Erythroblast (primary cell): Measurements from ENCODE around the gene PLIN4.

Experiments used
- DNase-seq, 2 experiments: peaks; one replicate each; lab custom pipeline; 2025; lab: John Stamatoyannopoulos, UW
- GATA1 ChIP-seq: IDR thresholded peaks from 2 replicates; pipeline ENCODE4 v1.6.1; 2011; ENCODE audit warnings: low read depth, mild to moderate bottlenecking, control low read depth, low read length, moderate library complexity
- POLR2A ChIP-seq: IDR thresholded peaks from 2 replicates; pipeline ENCODE4 v1.6.1; 2011; ENCODE audit warnings: mild to moderate bottlenecking, low read length

Gene PLIN4

DNA sequence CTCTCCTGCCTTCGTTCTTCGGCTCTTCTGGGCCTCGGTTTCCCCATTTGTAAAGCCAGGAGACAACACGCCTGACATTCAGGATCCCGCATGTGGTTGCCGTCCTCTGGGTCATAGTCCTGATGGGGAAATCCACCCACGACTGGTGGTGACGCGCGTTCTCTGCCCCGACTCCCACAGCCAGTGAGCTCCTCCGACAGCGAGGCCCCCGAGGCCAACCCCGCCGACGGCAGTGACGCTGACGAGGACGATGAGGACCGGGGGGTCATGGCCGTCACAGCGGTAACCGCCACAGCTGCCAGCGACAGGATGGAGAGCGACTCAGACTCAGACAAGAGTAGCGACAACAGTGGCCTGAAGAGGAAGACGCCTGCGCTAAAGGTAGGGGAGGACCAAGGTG lies 29.8 kb downstream of the PLIN4 start:
- no peak for DNase-seq
- TF ChIP-seq POLR2A: no peak
- TF ChIP-seq GATA1: no peak

DNA sequence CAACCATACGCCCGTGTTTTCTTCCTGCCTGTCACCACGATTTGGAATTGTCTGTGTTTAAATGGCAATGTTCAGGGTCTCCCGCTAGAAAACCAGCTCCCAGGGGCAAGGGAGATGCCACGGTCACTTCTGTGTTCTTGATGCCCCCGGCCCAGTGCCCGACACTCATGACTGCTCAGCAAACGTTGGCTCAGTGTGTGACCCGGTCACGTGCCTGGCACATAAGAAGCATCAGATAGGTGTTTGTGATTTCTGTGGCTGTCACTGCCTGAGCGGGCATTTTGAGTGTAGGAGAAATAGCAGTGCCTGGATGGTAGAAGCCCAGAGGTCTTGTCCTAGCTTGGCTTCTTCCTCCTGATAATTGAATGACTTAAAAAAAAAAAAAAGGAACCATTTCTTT lies 30.7 kb downstream of the PLIN4 start:
- TF ChIP-seq GATA1: no peak
- no peak for TF ChIP-seq POLR2A
- DNase-seq: no peak

DNA sequence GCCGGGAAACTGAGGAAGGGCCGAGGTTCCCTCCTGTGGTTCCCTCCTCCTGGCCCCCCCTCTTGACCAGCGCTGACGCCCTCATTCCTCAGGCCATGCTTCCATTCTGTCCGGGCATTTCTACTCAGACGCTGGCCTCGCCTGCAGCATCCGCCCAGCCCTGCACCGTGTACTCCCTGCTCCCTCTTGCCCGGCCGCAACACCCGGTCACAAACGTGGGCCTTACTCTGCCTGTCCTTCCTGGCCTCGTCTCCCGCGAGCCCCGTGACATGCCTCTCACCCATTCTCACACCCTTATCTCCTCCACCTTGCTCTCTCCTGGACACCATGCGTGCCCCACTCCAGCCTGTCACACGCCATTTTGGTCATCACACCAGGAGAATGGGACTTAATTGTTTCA lies 34.9 kb downstream of the PLIN4 start:
- no peak for DNase-seq
- TF ChIP-seq GATA1: no peak

GRCh38 chr19:4482721-4483364 lies 35.4 kb downstream of the PLIN4 start:
- DNase-seq: no peak
- TF ChIP-seq POLR2A: no peak
- no peak for TF ChIP-seq GATA1

- DNase-seq: no peak
- TF ChIP-seq POLR2A (no peak), GATA1 (no peak)
Observed at GRCh38 chr19:4477034-4477801, 41.1 kb downstream of the PLIN4 start.

GRCh38 chr19:4474514-4475022 lies 43.7 kb downstream of the PLIN4 start:
- DNase-seq: no peak
- no peak for TF ChIP-seq GATA1
- TF ChIP-seq POLR2A: no peak

- no peak for TF ChIP-seq POLR2A
- no peak for TF ChIP-seq GATA1
- DNase-seq: no peak
Observed at GRCh38 chr19:4473763-4474513, 44.3 kb downstream of the PLIN4 start.

DNA sequence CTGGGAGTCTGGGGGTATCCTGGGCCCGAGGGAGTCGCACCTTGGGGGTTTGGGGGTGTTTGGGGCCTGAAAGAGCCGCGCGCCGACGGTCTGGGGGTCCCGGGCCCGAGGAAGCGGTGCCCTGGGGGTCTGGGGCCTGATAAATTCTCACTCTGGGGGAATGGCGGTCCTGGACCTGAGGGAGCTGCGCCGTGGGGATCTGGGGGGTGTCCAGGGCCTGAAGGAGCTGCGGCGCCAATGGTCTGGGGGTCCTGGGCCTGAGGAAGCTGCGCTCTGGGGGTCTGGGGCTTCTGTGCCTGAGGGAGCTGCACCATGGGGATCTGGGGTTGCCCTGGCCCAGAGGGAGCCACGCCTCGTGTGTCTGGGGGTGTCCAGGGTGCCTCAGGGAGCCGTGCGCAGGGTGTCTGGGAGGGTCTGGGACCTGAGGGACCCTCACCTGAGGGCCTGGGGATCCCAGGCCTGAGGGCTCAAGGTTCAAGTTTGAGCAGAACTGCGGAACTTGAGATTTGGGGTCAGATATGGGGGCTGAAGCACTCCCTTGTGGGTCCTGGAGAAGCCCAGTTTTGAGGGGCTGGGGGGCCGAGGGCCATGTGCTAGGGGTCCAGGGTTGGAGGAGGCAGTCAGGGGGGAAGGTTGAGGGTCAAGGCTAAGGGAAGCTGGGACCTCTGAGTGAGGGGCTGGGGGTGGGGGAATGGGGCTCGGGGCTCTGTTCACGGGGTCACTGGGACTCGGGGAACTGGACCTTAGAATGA lies 45.1 kb downstream of the PLIN4 start:
- TF ChIP-seq POLR2A (no peak), GATA1 (no peak)
- DNase-seq: no peak

DNA sequence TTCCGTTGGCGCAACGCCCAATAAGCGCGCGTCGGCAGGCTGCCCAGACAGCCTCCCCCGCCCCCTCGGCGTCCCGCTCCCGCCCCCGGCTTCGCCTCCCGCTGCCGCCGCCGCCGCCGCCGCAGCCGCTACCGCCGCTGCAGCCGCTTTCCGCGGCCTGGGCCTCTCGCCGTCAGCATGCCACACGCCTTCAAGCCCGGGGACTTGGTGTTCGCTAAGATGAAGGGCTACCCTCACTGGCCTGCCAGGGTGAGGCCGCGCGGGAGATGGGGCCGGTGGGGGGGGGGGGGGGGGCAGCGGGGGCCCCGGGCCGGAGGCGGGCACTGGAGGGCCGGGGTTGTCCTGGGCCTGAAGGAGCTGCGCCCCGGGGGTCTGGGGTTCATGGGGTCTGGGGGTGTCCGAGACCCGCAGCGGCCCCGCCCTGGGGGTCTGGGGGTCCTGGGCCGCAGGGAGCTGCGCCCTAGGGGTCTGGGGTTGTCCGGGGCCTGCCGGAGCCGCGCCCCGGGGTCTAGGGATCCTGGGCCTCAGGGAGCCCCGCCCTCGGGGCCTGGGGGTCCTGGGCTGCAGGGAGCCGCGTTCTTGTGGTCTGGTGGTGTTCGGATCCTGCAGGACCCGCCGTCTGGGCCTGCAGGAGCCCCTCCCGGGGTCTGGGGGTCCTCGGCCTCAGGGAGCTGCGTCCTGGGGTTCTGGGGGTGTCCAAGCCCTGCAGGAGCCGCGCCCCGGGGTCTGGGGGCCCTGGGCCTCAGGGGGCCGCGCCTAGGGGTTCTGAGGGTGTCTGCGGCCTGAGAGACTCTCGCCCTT lies 45.9 kb downstream of the PLIN4 start, which contains the start of gene HDGFL2:
HDGFL2 (plus strand) TSS at position 124 of the 801 bp plus-strand sequence; CDS start at position 178, 54 bp downstream.
- DNase-seq: no peak

GRCh38 chr19:4471403-4472173 lies 46.7 kb downstream of the PLIN4 start:
- TF ChIP-seq POLR2A: peak; percentile 91
- TF ChIP-seq GATA1: no peak
- DNase-seq: peak; percentile 100

More for the DNA sequence above, 45.9 kb downstream of the PLIN4 start, which contains the start of gene HDGFL2:
- no peak for TF ChIP-seq POLR2A
- TF ChIP-seq GATA1: no peak

DNA sequence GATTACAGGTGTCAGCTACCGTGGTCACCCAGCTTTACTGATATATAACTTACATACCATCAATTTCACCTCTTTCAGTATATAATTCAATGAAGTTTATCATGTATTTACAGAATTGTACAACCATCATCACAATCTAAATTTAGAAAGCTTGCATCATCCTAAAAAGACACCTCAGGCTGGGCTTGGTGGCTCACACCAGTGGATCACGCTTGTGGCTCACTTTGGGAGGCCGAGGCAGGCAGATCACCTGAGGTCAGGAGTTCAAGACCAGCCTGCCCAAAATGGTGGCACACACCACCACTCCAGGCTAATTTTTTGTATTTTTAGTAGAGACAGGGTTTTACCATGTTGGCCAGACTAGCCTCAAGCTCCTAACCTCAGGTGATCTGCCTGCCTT lies 50.5 kb downstream of the PLIN4 start:
- no peak for DNase-seq

More for the DNA sequence above, 50.5 kb downstream of the PLIN4 start:
- TF ChIP-seq POLR2A (no peak), GATA1 (no peak)
